H1 (cell line): ENCODE data around the gene TAS2R16. TPM values are rescaled to one million over a fixed set of nuclear protein-coding genes. Genes with fewer than 3 reads are reported as not detected.

Source experiments
- CTCF ChIA-PET: fragments of 300-600 bp; sonication (Branson Sonifier 250); formaldehyde crosslinking; loops from one replicate; lab custom pipeline; 2021; ENCODE audit not compliant: partially characterized antibody; lab: Charles Lee
- POLR2A ChIA-PET: fragments of 300-600 bp; sonication (Branson Sonifier 250); formaldehyde crosslinking; loops from one replicate; lab custom pipeline; 2021; ENCODE audit warnings: inconsistent platforms; ENCODE audit not compliant: partially characterized antibody; lab: Charles Lee
- DNase-seq, 2 experiments: peaks; one replicate each; pipeline versions ENCODE4 v3.0.0 to v3.0.0-alpha.2; 2010 to 2022; ENCODE audit warnings: low spot score in 2 of 2, low read depth in 1 of 2, mixed read lengths in 1 of 2
- FAIRE-seq: peaks from 2 replicates; lab custom pipeline; 2011; peaks lifted over from hg19 to GRCh38; lab: Jason Lieb, UNC
- H2AFZ ChIP-seq: 2 replicates; pipeline ENCODE4 v1.8.1; 2012; ENCODE audit warnings: low read length, inconsistent platforms
- H2AK5ac ChIP-seq: 2 replicates; pipeline ENCODE4 v1.6.1; 2013; ENCODE audit warnings: low read depth, low read length
- H2BK120ac ChIP-seq: replicated peaks from 2 replicates; pipeline ENCODE3; 2013; ENCODE audit warnings: low read depth, low read length, inconsistent platforms
- H2BK12ac ChIP-seq: 2 replicates; pipeline ENCODE4 v1.6.1; 2013; ENCODE audit warnings: low read depth, low read length
- H2BK15ac ChIP-seq: 2 replicates; pipeline ENCODE4 v1.6.1; 2013; ENCODE audit warnings: low read length
- H2BK20ac ChIP-seq: 2 replicates; pipeline ENCODE4 v1.6.1; 2013; ENCODE audit warnings: low read length
- H2BK5ac ChIP-seq: 2 replicates; pipeline ENCODE4 v1.6.1; 2013; ENCODE audit warnings: low read depth, low read length
- H3K14ac ChIP-seq: 2 replicates; pipeline ENCODE4 v1.6.1; 2013; ENCODE audit warnings: inconsistent platforms; ENCODE audit not compliant: insufficient read length
- H3K18ac ChIP-seq: 2 replicates; pipeline ENCODE4 v1.6.1; 2013; ENCODE audit warnings: low read length; ENCODE audit errors: extremely low read depth
- H3K23ac ChIP-seq: 2 replicates; pipeline ENCODE4 v1.6.1; 2013; ENCODE audit warnings: inconsistent platforms; ENCODE audit not compliant: insufficient read length
- H3K23me2 ChIP-seq: 2 replicates; pipeline ENCODE4 v1.6.1; 2013; ENCODE audit warnings: low read depth, low read length
- H3K27ac ChIP-seq: 2 replicates; pipeline ENCODE4 v1.6.1; 2011; ENCODE audit warnings: low read depth, low read length, inconsistent platforms
- H3K27me3 ChIP-seq, 4 experiments: replicated peaks in 1 of 4; 1 replicate in 1 of 4; 2 replicates in 3 of 4; pipeline versions ENCODE4 v1.6.1 to v1.8.1; 2011 to 2013; ENCODE audit warnings: low read length in 3 of 4, mild to moderate bottlenecking in 3 of 4, inconsistent platforms in 2 of 4, mixed read lengths in 2 of 4, moderate library complexity in 1 of 4; ENCODE audit not compliant: control insufficient read depth in 3 of 4, insufficient read depth in 3 of 4; ENCODE audit errors: extremely low read depth in 1 of 4
- H3K36me3 ChIP-seq, 4 experiments: 2 replicates each; pipeline versions ENCODE4 v1.6.1 to v1.8.1; 2011 to 2013; ENCODE audit warnings: mild to moderate bottlenecking in 4 of 4, low read length in 3 of 4, moderate library complexity in 2 of 4, control low read depth in 1 of 4, inconsistent platforms in 1 of 4; ENCODE audit not compliant: insufficient read depth in 4 of 4, control insufficient read depth in 2 of 4
- H3K4ac ChIP-seq: replicated peaks from 2 replicates; pipeline ENCODE3; 2013; ENCODE audit warnings: low read length, low read depth, mixed read lengths, inconsistent platforms; ENCODE audit not compliant: insufficient read length
- H3K4me1 ChIP-seq, 4 experiments: replicated peaks in 1 of 4; 1 replicate in 1 of 4; 2 replicates in 3 of 4; pipeline versions ENCODE4 v1.6.1 to v1.8.1; 2011 to 2013; ENCODE audit warnings: low read length in 3 of 4, inconsistent platforms in 2 of 4, mixed read lengths in 1 of 4; ENCODE audit not compliant: insufficient read depth in 4 of 4, control insufficient read depth in 3 of 4
- H3K4me2 ChIP-seq, 2 experiments: 2 replicates each; pipeline versions ENCODE4 v1.6.1 to v1.8.1; 2011 to 2013; ENCODE audit warnings: low read depth in 2 of 2, low read length in 2 of 2, control low read depth in 1 of 2, inconsistent platforms in 1 of 2, mild to moderate bottlenecking in 1 of 2; ENCODE audit not compliant: insufficient read depth in 1 of 2
- H3K4me3 ChIP-seq, 4 experiments: fragments of 200-600, 300-600 bp in 1 of 4; sonication (generic), shearing (Covaris generic), sonication (Bioruptor Twin) in 1 of 4; 2 replicates each; pipeline versions ENCODE4 v1.5.1 to v1.8.1; 2011 to 2016; ENCODE audit warnings: low read length in 4 of 4, low read depth in 3 of 4, control low read depth in 2 of 4, inconsistent platforms in 2 of 4, mild to moderate bottlenecking in 2 of 4, mixed read lengths in 1 of 4, moderate library complexity in 1 of 4; ENCODE audit not compliant: insufficient read depth in 2 of 4; ENCODE audit errors: extremely low read depth in 1 of 4
- H3K56ac ChIP-seq: replicated peaks from 2 replicates; pipeline ENCODE3; 2013; ENCODE audit warnings: low read depth, mild to moderate bottlenecking, mixed read lengths, low read length, inconsistent platforms; ENCODE audit not compliant: insufficient read length
- H3K79me1 ChIP-seq: 2 replicates; pipeline ENCODE4 v1.6.1; 2013; ENCODE audit warnings: low read depth, low read length, control low read depth
- H3K79me2 ChIP-seq, 2 experiments: 2 replicates each; pipeline versions ENCODE4 v1.6.1 to v1.8.1; 2012 to 2013; ENCODE audit warnings: low read length in 2 of 2, mild to moderate bottlenecking in 2 of 2, inconsistent platforms in 1 of 2; ENCODE audit not compliant: insufficient read depth in 2 of 2, control insufficient read depth in 1 of 2
- H3K9ac ChIP-seq, 4 experiments: replicated peaks in 1 of 4; 1 replicate in 1 of 4; 2 replicates in 3 of 4; pipeline versions ENCODE4 v1.6.1 to v1.8.1; 2011 to 2013; ENCODE audit warnings: low read depth in 3 of 4, low read length in 3 of 4, control low read depth in 2 of 4, mild to moderate bottlenecking in 2 of 4, moderate library complexity in 2 of 4, inconsistent platforms in 1 of 4; ENCODE audit errors: extremely low read depth in 1 of 4
- H3K9me3 ChIP-seq, 2 experiments: 2 replicates each; pipeline versions ENCODE4 v1.6.1 to v1.8.1; 2012 to 2013; ENCODE audit warnings: mild to moderate bottlenecking in 2 of 2, moderate library complexity in 2 of 2, control low read depth in 1 of 2, inconsistent platforms in 1 of 2, low read depth in 1 of 2, low read length in 1 of 2, mixed read lengths in 1 of 2; ENCODE audit not compliant: insufficient read depth in 2 of 2
- H4K20me1 ChIP-seq, 2 experiments: replicated peaks in 1 of 2; 2 replicates each; pipeline versions ENCODE3 to v1.8.1; 2011 to 2013; ENCODE audit warnings: inconsistent platforms in 2 of 2, low read length in 2 of 2, mild to moderate bottlenecking in 1 of 2; ENCODE audit not compliant: insufficient read depth in 2 of 2, control insufficient read depth in 1 of 2
- H4K5ac ChIP-seq: 2 replicates; pipeline ENCODE4 v1.6.1; 2013; ENCODE audit warnings: low read length, low read depth, mixed read lengths, inconsistent platforms; ENCODE audit not compliant: insufficient read length
- H4K8ac ChIP-seq: 2 replicates; pipeline ENCODE4 v1.8.0; 2013; ENCODE audit warnings: mild to moderate bottlenecking, moderate library complexity, low read length, inconsistent platforms; ENCODE audit not compliant: insufficient read depth; ENCODE audit errors: extremely low read depth
- H4K91ac ChIP-seq: replicated peaks from 2 replicates; pipeline ENCODE3; 2013; ENCODE audit warnings: low read length, mixed read lengths, inconsistent platforms; ENCODE audit not compliant: insufficient read length
- CBX8 ChIP-seq: fragments of 300-800, 300-1000 bp; sonication (generic); IDR thresholded peaks from 2 replicates; pipeline ENCODE4 v1.7.1; 2016; ENCODE audit warnings: low read depth, low read length, borderline replicate concordance
- MAFK ChIP-seq: IDR thresholded peaks from 2 replicates; pipeline ENCODE4 v1.6.1; 2012; ENCODE audit warnings: low read depth, mild to moderate bottlenecking, improper control_type of control experiment, low read length
- SAP30 ChIP-seq: fragments of 300-600 bp; sonication (generic); IDR thresholded peaks from 2 replicates; pipeline ENCODE4 v1.7.1; 2012; ENCODE audit warnings: low read length, moderate library complexity, mild to moderate bottlenecking, inconsistent platforms; ENCODE audit not compliant: insufficient read depth, insufficient replicate concordance
- ZNF274 ChIP-seq: IDR thresholded peaks from 2 replicates; pipeline ENCODE4 v1.7.0; 2012; ENCODE audit warnings: low read length, borderline replicate concordance; ENCODE audit errors: extremely low read depth
- WGBS, 2 experiments: shearing (Covaris generic) in 1 of 2; methylation state at CpG; one replicate each; pipeline versions ENCODE4 v1.1.6 to v1.1.7; 2013 to 2015; ENCODE audit warnings: low lambda C conversion rate in 2 of 2, mixed read lengths in 2 of 2, inconsistent platforms in 1 of 2, low coverage in 1 of 2, missing lambda C conversion rate in 1 of 2; ENCODE audit not compliant: insufficient replicate concordance in 2 of 2, insufficient coverage in 1 of 2, insufficient read length in 1 of 2; ENCODE audit errors: extremely low coverage in 1 of 2, missing lambda C conversion rate in 1 of 2; 5-methylcytosine and 5-hydroxymethylcytosine counted together
- polyA plus RNA-seq, 7 experiments: library from polyadenylated mRNA; depleted of rRNA in 3 of 7; stranded (reverse) in 5 of 7; unstranded in 2 of 7; fragments of >200 nt in 5 of 7; fragments of 200-250 nt in 2 of 7; gene quantifications; 1 replicate in 5 of 7; 2 replicates in 1 of 7; 4 replicates in 1 of 7; pipeline versions ENCODE4 v1.2.1 to v1.2.3, GENCODE V29; 2011 to 2013; ENCODE audit warnings: missing spikeins in 2 of 7, mixed read lengths in 2 of 7
- total RNA-seq: library from RNA; stranded (reverse); fragmentation: NEBNext Ultra II Directional; extraction: Animal tissue kit (Norgen Biotek cat#: 25700); gene quantifications from 2 replicates; pipeline ENCODE4 v1.2.1, GENCODE V29; 2021

Gene TAS2R16
- total and polyA plus RNA-seq, 2 of the 8 experiments (the other 6 are each of a cell fraction or from before 2014, with no cell fraction given): not detected

DNA sequence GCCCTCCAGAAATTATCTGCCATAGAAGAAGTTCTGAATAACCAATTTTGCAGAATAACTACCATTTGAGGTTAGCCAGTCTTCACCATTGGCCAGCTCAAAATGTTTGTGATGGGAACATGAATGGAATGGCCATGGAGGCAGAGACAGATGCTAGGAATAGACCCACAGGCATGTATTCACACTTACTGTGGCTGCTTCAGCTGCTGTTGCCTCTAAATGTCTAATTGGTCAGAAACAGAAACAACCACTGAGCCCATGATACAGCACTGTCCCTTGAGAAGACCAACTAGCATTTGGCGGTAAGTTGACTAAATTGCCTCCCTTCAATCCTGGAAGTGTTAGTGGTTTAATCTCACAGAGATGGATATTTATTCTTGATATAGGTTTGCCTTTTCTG, 38.6 kb upstream of the TAS2R16 start:
- FAIRE-seq (no peak), DNase-seq (no peak)
- Histone ChIP-seq H2BK15ac (no peak overlapping the region), H2AFZ (no peak overlapping the region), H4K5ac (no peak overlapping the region), H3K4ac (no peak overlapping the region), H3K4me3 (no peak overlapping the region), H3K23ac (no peak overlapping the region), H3K14ac (no peak overlapping the region), H2BK5ac (no peak overlapping the region), H3K79me1 (no peaks in the 10 kb centered on the region), H3K4me2 (no peak overlapping the region), H3K36me3 (no peaks in the 10 kb centered on the region; a peak in 1 of 8 replicates), H3K4me1 (peaks cover 0 to 2% (median 0%) of the 10 kb centered on the region in 4 experiments; a peak in 2 of 7 replicates), H2BK20ac (no peak overlapping the region), H3K23me2 (no peaks in the 10 kb centered on the region), H2AK5ac (no peak overlapping the region), H4K20me1 (no peaks in the 10 kb centered on the region), H3K27me3 (no peaks in the 10 kb centered on the region), H3K9ac (no peak overlapping the region), H3K27ac (no peak overlapping the region), H4K8ac (no peak overlapping the region), H3K9me3 (no peaks in the 10 kb centered on the region), H4K91ac (no peak overlapping the region), H2BK120ac (no peak overlapping the region), H3K18ac (no peak overlapping the region), H3K79me2 (no peaks in the 10 kb centered on the region), H2BK12ac (no peak overlapping the region), H3K56ac (no peak overlapping the region)
- TF ChIP-seq MAFK (no peak), CBX8 (no peak), SAP30 (no peak), ZNF274 (no peak)
- ChIA-PET POLR2A (no interaction called here), CTCF (no interaction called here)
- WGBS, 2 experiments: 72% methylated on average over 1 of the region's 1 CpG; no CpG with 5 or more reads in 1 of the 2 experiments
